ENCODE data around the gene KDM8. TPM values are rescaled to one million over a fixed set of nuclear protein-coding genes. Genes with fewer than 3 reads are reported as not detected.

The KDM8 gene
- total RNA-seq, 1 experiment from 2014 or later = 5.1 TPM

DNA sequence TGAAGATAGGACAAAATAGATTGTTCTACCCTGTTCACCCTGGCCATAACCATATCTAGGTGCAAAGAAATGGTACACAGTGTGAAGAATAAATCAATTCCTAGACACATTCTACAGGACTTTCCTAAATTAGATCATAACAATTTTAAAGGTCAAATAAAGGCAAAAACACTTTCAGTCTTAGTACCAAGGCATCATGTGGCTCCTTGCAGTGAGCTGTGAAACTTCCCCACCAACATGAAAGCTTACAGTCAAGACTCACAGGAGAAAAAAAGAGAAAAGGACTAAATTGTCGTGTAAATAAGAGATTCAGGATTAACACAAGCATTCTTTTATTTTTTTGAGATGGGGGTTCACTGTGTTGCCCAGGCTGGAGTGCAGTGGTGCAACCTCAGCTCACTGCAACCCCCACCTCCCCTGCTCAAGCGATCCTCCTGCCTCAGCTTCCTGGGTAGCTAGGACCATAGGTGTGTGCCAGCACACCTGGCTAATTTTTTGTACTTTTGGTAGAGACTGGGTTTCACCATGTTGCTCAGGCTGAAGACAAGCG, 51.0 kb downstream of the KDM8 start:
- ChIA-PET CTCF (no interaction called here), POLR2A (ENCODE audit: unreplicated experiment) (interaction anchor here (0.5 kb wide), 1 partner anchor 49 kb away, joined by 13 read pairs; no protein-coding TSS in a partner anchor)
- Histone ChIP-seq H3K9me3 (ENCODE audit: insufficient read depth, low read depth) (no peaks in the 10 kb centered on the region), H3K27me3 (ENCODE audit: insufficient read depth, low read depth) (no peaks in the 10 kb centered on the region), H3K4me1 (replicated peaks; ENCODE audit: insufficient read depth) (peaks cover 34% of the 10 kb centered on the region), H3K27ac (peak overlapping the region; percentile 26), H3F3A (ENCODE audit: insufficient read depth, low read depth) (peaks cover 25% of the 10 kb centered on the region), H3K36me3 (ENCODE audit: low read depth) (peaks cover 36% of the 10 kb centered on the region), H4K20me1 (ENCODE audit: insufficient read depth) (no peaks in the 10 kb centered on the region), H3K4me2 (0 out of 2 replicates have a peak overlapping the region, but pooled peaks have one; percentile 13), H3K9me2 (ENCODE audit: insufficient read depth) (no peaks in the 10 kb centered on the region), H2AFZ (no peak overlapping the region), H3K4me3 (no peak overlapping the region), H3K79me2 (ENCODE audit: low read depth) (peaks cover 11% of the 10 kb centered on the region)
- TF ChIP-seq, protein P1, sequence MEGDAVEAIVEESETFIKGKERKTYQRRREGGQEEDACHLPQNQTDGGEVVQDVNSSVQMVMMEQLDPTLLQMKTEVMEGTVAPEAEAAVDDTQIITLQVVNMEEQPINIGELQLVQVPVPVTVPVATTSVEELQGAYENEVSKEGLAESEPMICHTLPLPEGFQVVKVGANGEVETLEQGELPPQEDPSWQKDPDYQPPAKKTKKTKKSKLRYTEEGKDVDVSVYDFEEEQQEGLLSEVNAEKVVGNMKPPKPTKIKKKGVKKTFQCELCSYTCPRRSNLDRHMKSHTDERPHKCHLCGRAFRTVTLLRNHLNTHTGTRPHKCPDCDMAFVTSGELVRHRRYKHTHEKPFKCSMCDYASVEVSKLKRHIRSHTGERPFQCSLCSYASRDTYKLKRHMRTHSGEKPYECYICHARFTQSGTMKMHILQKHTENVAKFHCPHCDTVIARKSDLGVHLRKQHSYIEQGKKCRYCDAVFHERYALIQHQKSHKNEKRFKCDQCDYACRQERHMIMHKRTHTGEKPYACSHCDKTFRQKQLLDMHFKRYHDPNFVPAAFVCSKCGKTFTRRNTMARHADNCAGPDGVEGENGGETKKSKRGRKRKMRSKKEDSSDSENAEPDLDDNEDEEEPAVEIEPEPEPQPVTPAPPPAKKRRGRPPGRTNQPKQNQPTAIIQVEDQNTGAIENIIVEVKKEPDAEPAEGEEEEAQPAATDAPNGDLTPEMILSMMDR (conservative IDR thresholded peaks at IDR 0.05) = no peak
- no peak for TF ChIP-seq EZH2 (IDR thresholded peaks at IDR 0.05; ENCODE audit: low read depth)
- intact Hi-C loops (cut with micrococcal nuclease; ENCODE audit: unreplicated experiment) = no loop called here
- DNase-seq = no peak
- no TSS peak for BruUV-seq (replicated peaks)

DNA sequence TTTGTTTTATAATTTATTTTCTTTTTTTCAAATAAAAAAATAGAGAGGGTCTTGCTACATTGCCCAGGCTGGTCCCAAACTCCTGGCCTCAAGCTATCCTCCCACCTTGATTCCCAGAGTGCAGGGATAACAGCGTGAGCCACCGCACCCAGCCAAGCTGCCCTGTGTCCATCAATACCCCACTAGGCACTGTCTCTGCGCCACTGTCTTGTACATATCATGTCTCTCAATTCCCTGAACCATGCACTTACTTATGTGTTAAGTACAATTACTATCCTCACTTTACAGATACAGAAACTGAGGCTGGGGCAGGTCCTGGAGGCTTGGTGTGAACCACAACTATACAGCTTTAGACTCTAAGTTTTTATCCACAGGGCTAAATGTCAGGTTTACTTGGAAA, 53.5 kb downstream of the KDM8 start:
- peaks cover 33% of the 10 kb centered on the region for H3K79me2 ChIP-seq (ENCODE audit: low read depth)
- no peak overlapping the region for H3K4me3 ChIP-seq
- TF ChIP-seq, protein P1 (conservative IDR thresholded peaks at IDR 0.05) = no peak
- TF ChIP-seq EZH2 (IDR thresholded peaks at IDR 0.05; ENCODE audit: low read depth) = no peak
- H4K20me1 ChIP-seq (ENCODE audit: insufficient read depth) = no peaks in the 10 kb centered on the region
- H3K4me1 ChIP-seq (replicated peaks; ENCODE audit: insufficient read depth) = peaks cover 39% of the 10 kb centered on the region
- H3K4me2 ChIP-seq = no peak overlapping the region
- no TSS peak for BruUV-seq (replicated peaks)
- no peaks in the 10 kb centered on the region for H3K9me2 ChIP-seq (ENCODE audit: insufficient read depth)
- peaks cover 24% of the 10 kb centered on the region for H3F3A ChIP-seq (ENCODE audit: insufficient read depth, low read depth)
- ChIA-PET CTCF (no interaction called here), POLR2A (ENCODE audit: unreplicated experiment) (no interaction called here)
- H2AFZ ChIP-seq = no peak overlapping the region
- H3K9me3 ChIP-seq (ENCODE audit: insufficient read depth, low read depth) = no peaks in the 10 kb centered on the region
- no peak overlapping the region for H3K27ac ChIP-seq
- intact Hi-C loops (cut with micrococcal nuclease; ENCODE audit: unreplicated experiment) = no loop called here
- DNase-seq = no peak
- no peaks in the 10 kb centered on the region for H3K27me3 ChIP-seq (ENCODE audit: insufficient read depth, low read depth)
- peaks cover 29% of the 10 kb centered on the region for H3K36me3 ChIP-seq (ENCODE audit: low read depth)

DNA sequence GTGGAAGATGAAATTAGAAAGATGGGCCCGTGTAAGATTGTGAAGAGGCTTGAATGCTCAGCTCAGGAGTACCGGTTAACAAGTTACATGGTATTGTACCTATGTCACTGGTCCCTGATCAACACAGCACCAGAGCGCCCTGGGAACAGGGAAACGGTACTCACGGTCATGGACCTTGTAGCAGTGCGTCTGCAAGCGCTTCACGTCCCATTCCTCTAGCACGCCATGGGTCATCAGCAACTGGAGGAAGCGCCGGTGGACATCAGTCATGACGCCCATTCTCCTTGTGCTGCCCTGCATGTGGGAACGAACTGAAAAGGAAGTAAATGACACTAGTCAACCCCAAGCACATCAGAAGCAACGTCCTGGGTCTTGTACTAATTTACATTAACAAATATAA, 53.9 kb downstream of the KDM8 start:
- Histone ChIP-seq H3K4me1 (replicated peaks; ENCODE audit: insufficient read depth) (peaks cover 39% of the 10 kb centered on the region), H3K4me2 (no peak overlapping the region), H4K20me1 (ENCODE audit: insufficient read depth) (no peaks in the 10 kb centered on the region), H3K27me3 (ENCODE audit: insufficient read depth, low read depth) (no peaks in the 10 kb centered on the region), H3K79me2 (ENCODE audit: low read depth) (peaks cover 37% of the 10 kb centered on the region), H3K27ac (no peak overlapping the region), H3K4me3 (no peak overlapping the region), H3K36me3 (ENCODE audit: low read depth) (peaks cover 26% of the 10 kb centered on the region), H3K9me2 (ENCODE audit: insufficient read depth) (no peaks in the 10 kb centered on the region), H3K9me3 (ENCODE audit: insufficient read depth, low read depth) (no peaks in the 10 kb centered on the region), H3F3A (ENCODE audit: insufficient read depth, low read depth) (peaks cover 24% of the 10 kb centered on the region), H2AFZ (no peak overlapping the region)
- BruUV-seq (replicated peaks) = no TSS peak
- no peak for DNase-seq
- ChIA-PET CTCF (no interaction called here), POLR2A (ENCODE audit: unreplicated experiment) (no interaction called here)
- TF ChIP-seq, protein P1 (conservative IDR thresholded peaks at IDR 0.05) = no peak
- TF ChIP-seq EZH2 (IDR thresholded peaks at IDR 0.05; ENCODE audit: low read depth) = no peak
- intact Hi-C loops (cut with micrococcal nuclease; ENCODE audit: unreplicated experiment) = no loop called here

Measured in PC-9 (cell line).